OCI-LY7 (cell line): ENCODE measurements around the gene WDR74. TPM values are rescaled to one million over a fixed set of nuclear protein-coding genes. Genes with fewer than 3 reads are reported as not detected.
A peak's percentile ranks its signal among the peaks of the same experiment; 100 is the strongest.

ENCODE experiments used
- BruUV-seq: library from RNA; stranded (reverse); fragments of 400-500 nt; replicated peaks from 2 replicates; lab custom pipeline; 2021; lab: Mats Ljungman, UMichigan
- CTCF ChIA-PET: fragments of 300-600 bp; sonication (Branson Sonifier 250); formaldehyde crosslinking; loops from one replicate; lab custom pipeline; 2022; ENCODE audit warnings: antibody characterized with exemption; ENCODE audit not compliant: unreplicated experiment; lab: Charles Lee
- POLR2A ChIA-PET: fragments of 300-600 bp; sonication (Branson Sonifier 250); formaldehyde crosslinking; loops from one replicate; lab custom pipeline; 2022; ENCODE audit warnings: antibody characterized with exemption; lab: Charles Lee
- DNase-seq: peaks from one replicate; pipeline ENCODE4 v3.0.0-alpha.2; 2015; ENCODE audit warnings: low spot score
- H2AFZ ChIP-seq: fragments of 200-600 bp; sonication (generic), shearing (Covaris generic); 2 replicates; pipeline ENCODE4 v1.6.1; 2014; ENCODE audit warnings: mild to moderate bottlenecking, antibody characterized with exemption, low read length, moderate library complexity
- H3K27ac ChIP-seq: fragments of 200-600 bp; sonication (generic); 2 replicates; pipeline ENCODE4 v1.5.1; 2014; ENCODE audit warnings: mixed run types, low read depth, mild to moderate bottlenecking, moderate library complexity, low read length, inconsistent platforms; ENCODE audit not compliant: poor library complexity, severe bottlenecking
- H3K36me3 ChIP-seq: fragments of 200-600 bp; sonication (generic); 2 replicates; pipeline ENCODE4 v1.6.1; 2014; ENCODE audit warnings: mild to moderate bottlenecking, antibody characterized with exemption, low read length, moderate library complexity, mixed read lengths; ENCODE audit not compliant: insufficient read depth
- H3K4me1 ChIP-seq: fragments of 200-600 bp; sonication (generic); 2 replicates; pipeline ENCODE4 v1.5.1; 2014; ENCODE audit warnings: mild to moderate bottlenecking, low read length; ENCODE audit not compliant: insufficient read depth, poor library complexity, severe bottlenecking
- H3K4me2 ChIP-seq: fragments of 200-600 bp; sonication (generic); 2 replicates; pipeline ENCODE4 v1.6.1; 2014; ENCODE audit warnings: mild to moderate bottlenecking, low read length
- H3K4me3 ChIP-seq: fragments of 200-600 bp; sonication (generic); 2 replicates; pipeline ENCODE4 v1.5.1; 2014; ENCODE audit warnings: mild to moderate bottlenecking, low read depth, low read length; ENCODE audit not compliant: poor library complexity, severe bottlenecking
- H3K79me2 ChIP-seq: fragments of 200-600 bp; sonication (generic); 2 replicates; pipeline ENCODE4 v1.6.1; 2016; ENCODE audit warnings: low read depth, mild to moderate bottlenecking, low read length, moderate library complexity, mixed read lengths; ENCODE audit not compliant: insufficient read depth
- H3K9me2 ChIP-seq: fragments of 200-600 bp; sonication (generic); 2 replicates; pipeline ENCODE4 v1.6.1; 2016; ENCODE audit warnings: mild to moderate bottlenecking, low read length, mixed read lengths; ENCODE audit not compliant: insufficient read depth
- H3K9me3 ChIP-seq: fragments of 200-600 bp; sonication (generic); 2 replicates; pipeline ENCODE4 v1.6.1; 2014; ENCODE audit warnings: mild to moderate bottlenecking, mixed run types, low read length, mixed read lengths
- H4K20me1 ChIP-seq: fragments of 200-600 bp; sonication (generic); 2 replicates; pipeline ENCODE4 v1.6.1; 2014; ENCODE audit warnings: mild to moderate bottlenecking, antibody characterized with exemption, low read length, moderate library complexity, mixed read lengths; ENCODE audit not compliant: insufficient read depth
- CTCF ChIP-seq: fragments of 200-600 bp; sonication (generic); conservative IDR thresholded peaks from 2 replicates; pipeline ENCODE4 v1.5.1; 2014; ENCODE audit warnings: mild to moderate bottlenecking, antibody characterized with exemption, low read length, moderate library complexity, mixed read lengths
- EZH2phosphoT487 ChIP-seq: fragments of 200-600 bp; sonication (generic); IDR thresholded peaks from 2 replicates; pipeline ENCODE4 v1.6.1; 2018; ENCODE audit warnings: low read depth, borderline replicate concordance, mild to moderate bottlenecking, mixed run types, antibody characterized with exemption, low read length, moderate library complexity, mixed read lengths
- intact Hi-C: fragments of 100-400 bp; cut with micrococcal nuclease; formaldehyde crosslinking; loops from one replicate; pipeline ENCODE4 v1.10.0; 2022; ENCODE audit not compliant: unreplicated experiment
- total RNA-seq, 2 experiments: library from RNA; depleted of rRNA in 1 of 2; stranded (reverse); fragments of >200 nt in 1 of 2; shearing (Covaris generic) in 1 of 2; gene quantifications; 2 replicates each; pipeline ENCODE4 v1.2.3, GENCODE V29; 2014 to 2022

Gene WDR74
- total RNA-seq, 2 experiments from 2014 or later = 98.4 to 139 TPM

DNA sequence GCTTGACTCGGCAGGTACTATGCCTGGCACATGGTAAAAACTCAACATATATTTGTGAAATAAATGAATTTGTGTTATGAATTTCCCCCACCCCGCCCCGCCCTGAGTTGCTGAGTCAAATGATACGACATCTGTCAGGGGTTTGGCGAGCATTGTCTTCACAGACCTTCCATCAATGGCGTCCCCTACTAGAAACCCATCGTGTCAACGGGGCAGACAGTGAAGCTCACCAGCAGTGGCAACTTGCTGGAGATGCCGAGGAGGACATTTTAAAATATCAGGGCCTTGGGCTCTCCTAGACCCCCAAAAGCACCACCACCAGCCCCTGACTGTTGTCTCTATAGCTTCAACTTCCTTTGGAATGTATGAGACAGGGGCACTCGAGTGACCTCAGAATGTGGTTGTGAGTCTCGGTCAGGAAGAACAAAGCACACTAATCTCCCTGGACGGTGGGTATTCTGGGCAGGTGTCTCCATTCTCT, 33.4 kb downstream of the WDR74 start:
- no peak for TF ChIP-seq CTCF
- TF ChIP-seq EZH2phosphoT487 = no peak
- no peaks in the 10 kb centered on the region for H3K9me2 ChIP-seq
- peaks cover 27% of the 10 kb centered on the region for H3K36me3 ChIP-seq
- H3K4me1 ChIP-seq = peaks cover 31% of the 10 kb centered on the region
- peak overlapping the region; percentile 89 for H3K4me3 ChIP-seq
- H3K79me2 ChIP-seq = peaks cover 23% of the 10 kb centered on the region
- H3K9me3 ChIP-seq = no peaks in the 10 kb centered on the region
- H4K20me1 ChIP-seq = peaks cover 8% of the 10 kb centered on the region; the same call in 1 of the 2 replicates
- CTCF ChIA-PET = interaction anchor here (0.9 to 1.1 kb wide), 3 partner anchors 10 to 37 kb away, joined by 3 to 4 read pairs (median 3); no protein-coding TSS in a partner anchor
- no TSS peak for BruUV-seq
- POLR2A ChIA-PET = interaction anchor here (0.6 to 1.9 kb wide), 18 partner anchors 9 to 248 kb away, joined by 3 to 11 read pairs (median 4); partner anchors contain the start of genes C11orf98, CSKMT, TAF6L and TUT1
- peak overlapping the region; percentile 92 for H3K4me2 ChIP-seq
- peak; percentile 52 for DNase-seq
- H3K27ac ChIP-seq = peak overlapping the region; percentile 77
- intact Hi-C loops = loop anchor here (1.0 to 2.0 kb wide), 3 partner anchors 19 to 56 kb away; partner anchors contain the start of genes TMEM179B and WDR74
- H2AFZ ChIP-seq = peak overlapping the region; percentile 70

- BruUV-seq = no TSS peak
- DNase-seq = peak; percentile 97
- H3K4me1 ChIP-seq = peaks cover 31% of the 10 kb centered on the region
- peaks cover 23% of the 10 kb centered on the region for H3K79me2 ChIP-seq
- intact Hi-C loops = loop anchor here (1.0 to 2.0 kb wide), 3 partner anchors 18 to 57 kb away; partner anchors contain the start of genes TMEM179B and WDR74
- peaks cover 32% of the 10 kb centered on the region for H3K36me3 ChIP-seq
- peak within 1 kb of the TSS; percentile 98 for H3K4me2 ChIP-seq
- H3K4me3 ChIP-seq = peak within 1 kb of the TSS; percentile 89
- TF ChIP-seq EZH2phosphoT487 (no peak), CTCF (0 out of 2 replicates have a peak, but pooled peaks have one; percentile 27)
- peaks cover 8% of the 10 kb centered on the region; the same call in 1 of the 2 replicates for H4K20me1 ChIP-seq
- no peaks in the 10 kb centered on the region for H3K9me3 ChIP-seq
- POLR2A ChIA-PET = interaction anchor here (0.8 to 1.9 kb wide), 12 partner anchors 9 to 214 kb away, joined by 3 to 11 read pairs (median 5); partner anchors contain the start of genes C11orf98, CSKMT, TAF6L and TUT1
- peak within 1 kb of the TSS; percentile 77 for H3K27ac ChIP-seq
- H3K9me2 ChIP-seq = no peaks in the 10 kb centered on the region
- CTCF ChIA-PET = interaction anchor here (0.9 to 1.1 kb wide), 3 partner anchors 11 to 36 kb away, joined by 3 to 4 read pairs (median 3); no protein-coding TSS in a partner anchor
- H2AFZ ChIP-seq = peak within 1 kb of the TSS; percentile 70
Observed at GRCh38 chr11:62805076-62805892, 34.1 kb downstream of the WDR74 start, which contains the start of gene NXF1. Gene NXF1, minus strand, starts transcription at chr11:62805440. Its CDS starts 84 bp downstream, at chr11:62805356.
